ENCODE data around the gene ZMYND19. TPM values are rescaled to one million over a fixed set of nuclear protein-coding genes. Genes with fewer than 3 reads are reported as not detected.

ZMYND19 gene
- total RNA-seq, 1 experiment from 2014 or later: 51.9 TPM

DNA sequence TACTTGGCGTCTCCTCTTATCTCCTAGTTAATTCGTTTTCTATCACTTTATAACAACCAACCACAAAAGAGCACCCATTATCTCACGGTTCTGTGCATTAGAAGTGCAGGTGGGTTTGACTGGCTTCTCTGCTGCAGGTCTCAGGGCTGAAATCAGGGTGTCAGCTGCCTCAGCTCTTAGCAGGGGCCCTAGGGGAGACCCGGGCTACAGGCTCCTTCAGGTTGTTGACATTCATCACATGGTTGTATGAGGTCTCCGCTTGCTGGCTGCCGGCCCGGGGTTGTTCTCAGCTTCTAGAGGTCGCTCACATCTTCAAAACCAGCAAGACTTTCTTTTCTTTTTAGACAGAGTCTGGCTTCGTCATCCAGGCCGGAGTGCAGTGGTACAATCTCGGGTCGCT is 2.9 kb upstream of the ZMYND19 start:
- CTCF ChIA-PET: interaction anchor here (0.6 to 1.7 kb wide), 2 partner anchors 14 to 22 kb away, joined by 3 read pairs; no protein-coding TSS in a partner anchor
- intact Hi-C loops (cut with micrococcal nuclease): no loop called here
- Mint-ChIP-seq H3K36me3 (ENCODE audit: insufficient read depth, unreplicated experiment) (peaks cover 7% of the 10 kb centered on the region), H3K27ac (ENCODE audit: low read depth, unreplicated experiment) (no peak overlapping the region), H3K27me3 (ENCODE audit: insufficient read depth, unreplicated experiment) (no peaks in the 10 kb centered on the region), H3K9me3 (ENCODE audit: unreplicated experiment) (no peaks in the 10 kb centered on the region), H3K4me1 (ENCODE audit: insufficient read depth, unreplicated experiment) (peaks cover under 1% of the 10 kb centered on the region), H3K4me3 (ENCODE audit: unreplicated experiment) (no peak overlapping the region)
- POLR2A ChIA-PET: interaction anchor here (1.1 to 1.8 kb wide), 2 partner anchors 10 to 15 kb away, joined by 3 to 5 read pairs; partner anchors contain the start of gene DPH7
- DNase-seq (ENCODE audit: unreplicated experiment): no peak
- no TSS peak for BruUV-seq (replicated peaks)
- TF ChIP-seq CTCF (IDR thresholded peaks at IDR 0.05; ENCODE audit: unreplicated experiment): no peak

GRCh38 chr9:137592767-137593166 is 2.5 kb upstream of the ZMYND19 start:
- H3K27me3 Mint-ChIP-seq (ENCODE audit: insufficient read depth, unreplicated experiment): no peaks in the 10 kb centered on the region
- TF ChIP-seq CTCF (IDR thresholded peaks at IDR 0.05; ENCODE audit: unreplicated experiment): no peak
- H3K4me1 Mint-ChIP-seq (ENCODE audit: insufficient read depth, unreplicated experiment): no peaks in the 10 kb centered on the region
- H3K9me3 Mint-ChIP-seq (ENCODE audit: unreplicated experiment): no peaks in the 10 kb centered on the region
- H3K4me3 Mint-ChIP-seq (ENCODE audit: unreplicated experiment): no peak overlapping the region
- H3K27ac Mint-ChIP-seq (ENCODE audit: low read depth, unreplicated experiment): no peak overlapping the region
- H3K36me3 Mint-ChIP-seq (ENCODE audit: insufficient read depth, unreplicated experiment): peaks cover 7% of the 10 kb centered on the region
- BruUV-seq (replicated peaks): no TSS peak
- intact Hi-C loops (cut with micrococcal nuclease): no loop called here
- no peak for DNase-seq (ENCODE audit: unreplicated experiment)
- ChIA-PET CTCF (no interaction called here), POLR2A (interaction anchor here (0.7 to 1.8 kb wide), 3 partner anchors 11 to 26 kb away, joined by 3 to 5 read pairs (median 3); partner anchors contain the start of gene DPH7)

DNA sequence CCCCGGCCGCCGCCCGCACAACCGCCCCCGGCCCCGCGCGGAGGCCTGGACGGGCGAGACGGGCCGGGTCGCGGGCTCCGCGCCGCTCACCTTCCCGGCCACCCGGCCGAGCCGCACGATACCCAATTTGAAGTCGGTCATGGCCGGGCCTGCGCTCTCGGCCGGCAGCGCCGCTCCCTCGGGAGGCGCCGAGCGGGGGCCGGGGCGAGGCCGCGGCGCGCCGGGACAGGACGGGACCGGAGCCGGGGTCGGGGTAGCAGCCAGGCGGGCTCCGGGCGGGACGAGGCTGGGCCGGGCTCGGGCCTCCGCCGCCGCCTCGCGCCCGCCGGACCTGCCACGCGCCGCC is 216 bp downstream of the ZMYND19 start:
- H3K27me3 Mint-ChIP-seq (ENCODE audit: insufficient read depth, unreplicated experiment): no peaks in the 10 kb centered on the region

More for the DNA sequence above, 216 bp downstream of the ZMYND19 start:
- no peak for DNase-seq (ENCODE audit: unreplicated experiment)
- Mint-ChIP-seq H3K4me1 (ENCODE audit: insufficient read depth, unreplicated experiment) (no peaks in the 10 kb centered on the region), H3K4me3 (ENCODE audit: unreplicated experiment) (peak overlapping the region; percentile 79), H3K9me3 (ENCODE audit: unreplicated experiment) (no peaks in the 10 kb centered on the region), H3K36me3 (ENCODE audit: insufficient read depth, unreplicated experiment) (peaks cover 29% of the 10 kb centered on the region), H3K27ac (ENCODE audit: low read depth, unreplicated experiment) (no peak overlapping the region)
- no peak for TF ChIP-seq CTCF (IDR thresholded peaks at IDR 0.05; ENCODE audit: unreplicated experiment)
- intact Hi-C loops (cut with micrococcal nuclease): no loop called here
- no TSS peak for BruUV-seq (replicated peaks)
- CTCF ChIA-PET: interaction anchor here (1.6 kb wide), 1 partner anchor 32 kb away, joined by 3 read pairs; no protein-coding TSS in a partner anchor
- POLR2A ChIA-PET: interaction anchor here (0.7 to 5.6 kb wide), 7 partner anchors 11 to 367 kb away, joined by 3 to 64 read pairs (median 9); partner anchors contain the start of genes ARRDC1, DPH7, EHMT1 and MRPL41
